GM12873 (cell line): ENCODE measurements around the gene TRMT61B.
A peak's percentile ranks its signal among the peaks of the same experiment; 100 is the strongest.

Experiments used
- TF ChIP-seq, protein P1 (sequence below): IDR thresholded peaks from 2 replicates; pipeline ENCODE4 v1.5.1; 2012; ENCODE audit warnings: low read depth, mild to moderate bottlenecking, moderate library complexity, low read length, control low read depth; ENCODE audit not compliant: insufficient read depth; ENCODE audit errors: missing control alignments

The TRMT61B gene

DNA sequence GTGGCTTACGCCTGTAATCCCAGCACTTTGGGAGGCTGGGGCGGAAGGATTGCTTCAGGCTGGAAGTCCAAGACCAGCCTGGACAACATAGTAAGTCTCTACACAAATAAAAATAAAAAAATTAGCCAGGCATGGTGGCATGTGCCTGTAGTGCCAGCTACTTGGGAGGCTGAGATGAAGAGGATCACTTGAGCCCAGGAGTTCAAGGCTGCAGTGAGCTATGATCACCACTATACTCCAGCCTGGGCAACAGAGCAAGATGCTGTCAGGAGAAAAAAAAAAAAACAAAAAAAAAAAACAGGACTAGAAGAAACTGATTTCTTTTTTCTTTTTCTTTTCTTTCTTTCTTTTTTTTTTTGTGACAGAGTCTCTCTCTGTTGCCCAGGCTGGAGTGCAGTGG, 45.9 kb downstream of the TRMT61B start:
- TF ChIP-seq, protein P1, sequence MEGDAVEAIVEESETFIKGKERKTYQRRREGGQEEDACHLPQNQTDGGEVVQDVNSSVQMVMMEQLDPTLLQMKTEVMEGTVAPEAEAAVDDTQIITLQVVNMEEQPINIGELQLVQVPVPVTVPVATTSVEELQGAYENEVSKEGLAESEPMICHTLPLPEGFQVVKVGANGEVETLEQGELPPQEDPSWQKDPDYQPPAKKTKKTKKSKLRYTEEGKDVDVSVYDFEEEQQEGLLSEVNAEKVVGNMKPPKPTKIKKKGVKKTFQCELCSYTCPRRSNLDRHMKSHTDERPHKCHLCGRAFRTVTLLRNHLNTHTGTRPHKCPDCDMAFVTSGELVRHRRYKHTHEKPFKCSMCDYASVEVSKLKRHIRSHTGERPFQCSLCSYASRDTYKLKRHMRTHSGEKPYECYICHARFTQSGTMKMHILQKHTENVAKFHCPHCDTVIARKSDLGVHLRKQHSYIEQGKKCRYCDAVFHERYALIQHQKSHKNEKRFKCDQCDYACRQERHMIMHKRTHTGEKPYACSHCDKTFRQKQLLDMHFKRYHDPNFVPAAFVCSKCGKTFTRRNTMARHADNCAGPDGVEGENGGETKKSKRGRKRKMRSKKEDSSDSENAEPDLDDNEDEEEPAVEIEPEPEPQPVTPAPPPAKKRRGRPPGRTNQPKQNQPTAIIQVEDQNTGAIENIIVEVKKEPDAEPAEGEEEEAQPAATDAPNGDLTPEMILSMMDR, result no peak

DNA sequence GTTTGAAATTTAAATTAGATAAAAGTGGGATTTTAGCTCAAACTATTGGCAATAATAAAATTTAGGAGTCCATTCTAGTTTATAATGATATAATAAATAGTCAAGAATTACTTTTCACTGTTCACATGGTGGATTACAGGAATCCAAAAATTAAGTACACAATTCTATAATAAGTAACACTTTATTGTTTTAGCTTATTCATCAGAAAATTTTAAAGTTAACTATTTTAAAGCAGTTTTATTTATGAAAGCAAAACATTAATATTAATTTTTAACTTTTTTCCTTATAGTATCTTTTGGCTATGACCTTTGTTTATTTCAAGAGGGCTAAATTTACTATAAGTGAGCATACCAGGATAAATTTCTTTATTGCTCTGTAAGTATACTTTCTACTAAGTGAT, 48.1 kb downstream of the TRMT61B start:
- TF ChIP-seq, protein P1, result no peak

DNA sequence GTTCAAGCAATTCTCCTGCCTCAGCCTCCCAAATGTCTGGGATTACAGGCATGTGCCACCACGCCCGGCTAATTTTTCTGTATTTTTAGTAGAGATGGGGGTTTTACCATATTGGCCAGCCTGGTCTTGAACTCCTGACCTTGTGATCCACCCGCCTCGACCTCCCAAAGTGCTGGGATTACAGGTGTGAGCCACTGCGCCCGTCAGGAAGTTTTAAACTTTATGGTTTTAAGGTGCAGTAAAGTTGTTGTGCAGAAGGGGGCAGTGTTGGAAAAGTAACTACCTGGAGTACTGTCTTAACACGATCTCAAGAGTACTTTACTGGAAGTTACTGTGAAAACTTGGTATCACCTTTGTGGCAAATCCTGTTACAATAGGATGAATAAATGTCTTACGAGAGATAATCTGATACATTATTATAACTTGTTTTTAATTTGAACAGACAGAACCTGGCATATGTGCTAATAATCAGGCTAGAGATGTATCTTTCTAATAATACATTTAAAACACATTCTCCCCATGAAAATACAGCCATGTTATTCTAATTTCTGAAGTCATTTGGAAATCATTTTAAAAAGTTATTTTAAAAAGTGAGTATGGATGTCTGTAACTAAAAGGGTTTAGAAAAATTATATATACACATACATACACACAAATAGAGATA, 48.7 kb downstream of the TRMT61B start:
- TF ChIP-seq, protein P1, result peak; percentile 70

DNA sequence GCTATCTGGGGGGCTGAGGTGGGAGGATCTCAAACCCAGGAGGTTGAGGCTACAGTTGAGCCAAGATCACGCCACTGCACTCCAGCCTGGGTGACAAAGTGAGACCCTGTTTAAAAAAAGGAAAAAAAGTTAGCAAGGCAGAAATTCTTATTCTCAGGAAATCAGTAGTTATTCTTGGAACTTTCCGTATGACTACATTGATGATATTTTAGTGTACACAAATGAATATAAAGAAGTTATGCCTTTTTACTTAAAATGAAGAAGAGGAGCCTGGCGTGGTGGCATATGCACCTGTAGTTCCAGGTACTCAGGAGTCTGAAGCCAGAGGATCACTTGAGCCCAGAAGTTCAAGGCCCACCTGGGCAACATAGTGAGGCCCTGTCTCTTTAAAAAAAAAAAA, 52.1 kb downstream of the TRMT61B start:
- TF ChIP-seq, protein P1, result no peak

DNA sequence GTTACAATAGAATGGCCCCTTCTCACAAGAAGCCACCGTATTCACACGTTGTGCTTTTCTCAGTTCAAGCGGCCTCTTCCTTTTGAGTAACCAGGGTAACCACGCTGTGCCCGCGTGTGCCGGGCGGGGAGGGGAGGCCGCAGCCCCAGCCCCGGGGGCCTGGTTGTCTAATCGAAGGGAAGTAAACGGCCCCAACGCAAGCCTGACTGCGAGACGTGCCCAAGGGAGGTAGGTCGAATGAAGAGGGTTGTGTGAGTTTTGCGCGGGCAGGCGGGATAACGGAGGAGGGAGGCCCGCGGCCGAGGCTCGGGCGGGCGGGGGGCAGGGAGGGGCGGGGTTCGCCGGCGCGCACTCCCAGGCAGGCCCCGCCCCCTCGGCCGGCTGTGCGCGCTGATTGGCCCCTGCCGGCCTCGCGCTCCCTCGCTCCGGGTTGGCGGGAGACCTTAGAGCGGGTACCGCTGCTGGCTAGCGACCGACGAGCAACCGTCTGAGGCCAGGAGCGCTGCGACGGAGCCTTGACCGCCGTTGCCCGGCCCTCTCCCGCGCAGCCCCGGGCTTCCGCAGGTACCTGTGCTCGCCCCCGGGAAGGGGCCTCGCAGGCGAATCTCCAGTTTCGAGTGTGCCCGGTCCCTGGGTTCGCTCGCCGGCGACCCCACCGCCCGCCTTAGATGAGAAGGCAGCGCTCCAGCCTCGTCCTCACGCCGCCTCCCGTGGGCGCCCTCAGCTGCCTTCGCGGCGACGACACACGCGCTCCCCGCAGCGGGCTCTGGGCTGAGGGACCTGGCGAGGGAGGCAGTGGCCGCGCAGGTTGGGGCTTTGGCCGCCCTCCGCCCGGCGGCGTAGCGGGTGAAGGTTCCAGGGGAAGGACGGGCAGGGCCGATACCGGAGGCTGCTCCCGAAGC, 59.5 kb downstream of the TRMT61B start, which contains the start of gene SPDYA:
Gene SPDYA (plus strand): TSS at position 451 of the 902 bp plus-strand sequence. CDS start 5,181 bp downstream, outside the sequence.
- TF ChIP-seq, protein P1, result no peak

DNA sequence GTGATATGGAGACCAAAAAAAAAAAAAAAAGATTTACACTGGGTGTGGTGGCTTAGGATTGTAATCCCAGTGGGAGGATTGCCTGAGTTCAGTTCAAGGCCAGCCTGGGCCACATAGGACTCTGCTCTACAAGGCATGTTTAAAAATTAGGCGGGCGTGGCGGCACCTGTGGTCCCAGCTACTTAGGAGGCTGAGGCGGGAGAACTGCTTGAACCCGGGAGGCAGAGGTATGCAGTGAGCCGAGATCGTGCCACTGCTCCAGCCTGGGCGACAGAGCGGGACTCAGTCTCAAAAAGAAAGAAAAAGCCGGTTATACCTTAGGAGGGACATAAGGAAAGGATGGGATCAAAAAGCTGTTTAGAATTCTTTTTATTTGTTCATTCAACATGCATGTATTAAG, 60.2 kb downstream of the TRMT61B start:
- TF ChIP-seq, protein P1, result no peak

DNA sequence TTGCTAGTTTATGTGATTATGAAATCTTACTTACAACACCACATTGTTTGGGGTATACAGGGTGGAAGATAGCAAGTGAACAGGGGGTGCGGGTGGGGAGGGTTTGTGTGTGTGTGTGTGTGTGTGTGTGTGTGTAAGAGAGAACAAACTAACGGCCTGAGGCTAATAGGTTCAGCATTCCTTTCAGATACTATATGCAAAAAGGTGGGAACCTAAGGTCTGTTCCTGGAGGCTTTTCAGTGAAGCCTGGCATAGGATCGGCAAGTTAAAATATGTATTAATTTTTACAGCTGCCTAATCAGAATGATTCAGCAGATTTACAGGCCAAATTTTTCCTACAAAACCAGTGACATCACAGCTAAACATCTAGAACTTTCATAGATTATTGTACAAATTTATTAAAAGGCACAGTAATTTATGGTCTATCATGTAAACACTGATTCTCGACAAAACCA, 67.1 kb downstream of the TRMT61B start:
- TF ChIP-seq, protein P1, result no peak
